MCF 10A (cell line): ENCODE data around the gene PAPSS1. TPM values are rescaled to one million over a fixed set of nuclear protein-coding genes. Genes with fewer than 3 reads are reported as not detected.

Experiments used
- BruUV-seq: library from RNA; stranded (reverse); fragments of 400-500 nt; replicated peaks from 2 replicates; lab custom pipeline; 2021; lab: Mats Ljungman, UMichigan
- CTCF ChIA-PET: fragments of 300-600 bp; sonication (Branson Sonifier 250); formaldehyde crosslinking; extraction: SDS; loops from one replicate; lab custom pipeline; 2021; ENCODE audit warnings: antibody characterized with exemption, inconsistent platforms; lab: Yijun Ruan, JAX
- POLR2A ChIA-PET: fragments of 300-600, 350-650 bp; sonication (Branson Sonifier 250); formaldehyde crosslinking; extraction: SDS; loops from one replicate; lab custom pipeline; 2020; ENCODE audit warnings: antibody characterized with exemption, inconsistent platforms; lab: Yijun Ruan, JAX
- DNase-seq: peaks from one replicate; pipeline ENCODE4 v3.0.0-alpha.2; 2018; ENCODE audit not compliant: unreplicated experiment
- H3K27ac Mint-ChIP-seq: one replicate; pipeline ENCODE4 v1.8.0; 2022; ENCODE audit warnings: mild to moderate bottlenecking, low read depth, mixed read lengths; ENCODE audit not compliant: unreplicated experiment
- H3K27me3 Mint-ChIP-seq: one replicate; pipeline ENCODE4 v1.8.0; 2022; ENCODE audit warnings: mixed read lengths; ENCODE audit not compliant: insufficient read depth, unreplicated experiment
- H3K36me3 Mint-ChIP-seq: one replicate; pipeline ENCODE4 v1.8.0; 2022; ENCODE audit warnings: mild to moderate bottlenecking, moderate library complexity, mixed read lengths; ENCODE audit not compliant: insufficient read depth, unreplicated experiment
- H3K4me1 Mint-ChIP-seq: one replicate; pipeline ENCODE4 v1.8.0; 2022; ENCODE audit warnings: mixed read lengths; ENCODE audit not compliant: insufficient read depth, unreplicated experiment
- H3K4me3 Mint-ChIP-seq: one replicate; pipeline ENCODE4 v1.8.0; 2022; ENCODE audit warnings: mild to moderate bottlenecking, moderate library complexity, mixed read lengths; ENCODE audit not compliant: unreplicated experiment
- H3K9me3 Mint-ChIP-seq: one replicate; pipeline ENCODE4 v1.8.0; 2022; ENCODE audit warnings: mixed read lengths; ENCODE audit not compliant: unreplicated experiment
- CTCF ChIP-seq: fragments of 200-600 bp; IDR thresholded peaks from one replicate; pipeline ENCODE4 v1.8.0; 2022; ENCODE audit warnings: antibody characterized with exemption, mild to moderate bottlenecking; ENCODE audit not compliant: unreplicated experiment
- intact Hi-C: fragments of 100-400 bp; cut with micrococcal nuclease; formaldehyde crosslinking; loops from 2 replicates; pipeline ENCODE4 v1.14.1; 2022
- total RNA-seq: library from RNA; stranded (reverse); gene quantifications from 2 replicates; pipeline ENCODE4 v1.2.3, GENCODE V29; 2022

PAPSS1 gene
- total RNA-seq, 1 experiment from 2014 or later = 63.9 TPM

- Mint-ChIP-seq H3K4me3 (no peak overlapping the region), H3K27ac (no peak overlapping the region), H3K27me3 (no peaks in the 10 kb centered on the region), H3K9me3 (peaks cover 21% of the 10 kb centered on the region), H3K4me1 (no peaks in the 10 kb centered on the region), H3K36me3 (no peaks in the 10 kb centered on the region)
- no peak for DNase-seq
- BruUV-seq = no TSS peak
- TF ChIP-seq CTCF = no peak
- ChIA-PET POLR2A (no interaction called here), CTCF (interaction anchor here (0.7 kb wide), 1 partner anchor 17 kb away, joined by 3 read pairs; no protein-coding TSS in a partner anchor)
- intact Hi-C loops = no loop called here
These were observed 149.1 kb downstream of the PAPSS1 start for GRCh38 chr4:107570952-107571351.

GRCh38 chr4:107564326-107564725 lies 155.7 kb downstream of the PAPSS1 start:
- Mint-ChIP-seq H3K4me1 (no peaks in the 10 kb centered on the region), H3K4me3 (no peak overlapping the region), H3K36me3 (no peaks in the 10 kb centered on the region), H3K27me3 (no peaks in the 10 kb centered on the region), H3K9me3 (peaks cover 42% of the 10 kb centered on the region), H3K27ac (no peak overlapping the region)
- no peak for DNase-seq
- ChIA-PET CTCF (interaction anchor here (0.6 kb wide), 1 partner anchor 931 kb away, joined by 3 read pairs; no protein-coding TSS in a partner anchor), POLR2A (no interaction called here)
- TF ChIP-seq CTCF = no peak
- no TSS peak for BruUV-seq
- intact Hi-C loops = no loop called here

Other genes with a start within 250 kb of the PAPSS1 start
- gene SGMS2, start 104.7 kb upstream of the PAPSS1 start, total RNA-seq = 77.8 and 85.3 TPM in 2 replicates
- gene CYP2U1, start 211.3 kb upstream of the PAPSS1 start, total RNA-seq = 2.5 and 2.8 TPM in 2 replicates